Cardiac septum (tissue), 1 donor: Measurements from ENCODE around the gene MMP1. TPM values are rescaled to one million over a fixed set of nuclear protein-coding genes. Genes with fewer than 3 reads are reported as not detected.

ENCODE experiments used
- DNase-seq: peaks from one replicate; pipeline ENCODE4 v3.0.0-alpha.2; 2020; ENCODE audit warnings: low spot score
- intact Hi-C: fragments of 100-400 bp; cut with DNase I; formaldehyde crosslinking; loops from one replicate; pipeline ENCODE4 v1.14.0; 2022
- long read RNA-seq: library from polyadenylated mRNA; unstranded; transcript quantifications from one replicate; pipeline ENCODE4 v2.0.0, GENCODE V29; 2021
- total RNA-seq: library from RNA; stranded (reverse); fragmentation: NEBNext Ultra II Directional; extraction: Animal tissue kit (Norgen Biotek cat#: 25700); gene quantifications from one replicate; pipeline ENCODE4 v1.2.1, GENCODE V29; 2021
- donor health status: DM: no; HTN: no; CAD: no.

The MMP1 gene
- total RNA-seq = 0.11 TPM
- long read RNA-seq = 0 reads

GRCh38 chr11:102798012-102798746 is at the start of gene MMP1:
Gene MMP1 (minus strand): TSS chr11:102798160. CDS start chr11:102798092, 68 bp downstream.
- no peak for DNase-seq

GRCh38 chr11:102846292-102846691 is 48.3 kb upstream of the MMP1 start:
- DNase-seq = no peak
- intact Hi-C loops = no loop called here

More at GRCh38 chr11:102798012-102798746, at the start of gene MMP1:
- intact Hi-C loops = no loop called here

GRCh38 chr11:102843489-102843888 is 45.5 kb upstream of the MMP1 start, which contains the start of gene MMP3:
Gene MMP3 (minus strand): TSS chr11:102843609. CDS start chr11:102843546, 63 bp downstream.
- intact Hi-C loops = no loop called here
- DNase-seq = no peak

- DNase-seq = no peak
- intact Hi-C loops = no loop called here
These were observed 45.0 kb upstream of the MMP1 start for GRCh38 chr11:102842930-102843329.

GRCh38 chr11:102840018-102840417 is 42.1 kb upstream of the MMP1 start:
- no peak for DNase-seq
- intact Hi-C loops = no loop called here

- DNase-seq = no peak
- intact Hi-C loops = no loop called here
These were observed 39.7 kb upstream of the MMP1 start for GRCh38 chr11:102837646-102838045.

- DNase-seq = no peak
- intact Hi-C loops = no loop called here
These were observed 39.2 kb upstream of the MMP1 start for GRCh38 chr11:102837156-102837555.

GRCh38 chr11:102836290-102836875 is 38.4 kb upstream of the MMP1 start:
- no peak for DNase-seq
- intact Hi-C loops = no loop called here

GRCh38 chr11:102833731-102834130 is 35.8 kb upstream of the MMP1 start:
- no peak for DNase-seq
- intact Hi-C loops = no loop called here

GRCh38 chr11:102832612-102833011 is 34.7 kb upstream of the MMP1 start:
- intact Hi-C loops = no loop called here
- DNase-seq = no peak

- intact Hi-C loops = no loop called here
- peak; percentile 74 for DNase-seq
These were observed 33.8 kb upstream of the MMP1 start for GRCh38 chr11:102831489-102832440.

GRCh38 chr11:102831128-102831488 is 33.1 kb upstream of the MMP1 start:
- intact Hi-C loops = no loop called here

GRCh38 chr11:102830001-102830727 is 32.2 kb upstream of the MMP1 start:
- no peak for DNase-seq
- intact Hi-C loops = no loop called here

More at GRCh38 chr11:102831128-102831488, 33.1 kb upstream of the MMP1 start:
- DNase-seq = no peak

- intact Hi-C loops = no loop called here
- DNase-seq = no peak
These were observed 31.5 kb upstream of the MMP1 start for GRCh38 chr11:102829316-102830000.

- intact Hi-C loops = no loop called here
These were observed 26.6 kb upstream of the MMP1 start for GRCh38 chr11:102824556-102824955.

GRCh38 chr11:102819491-102819890 is 21.5 kb upstream of the MMP1 start:
- no peak for DNase-seq
- intact Hi-C loops = no loop called here

More at GRCh38 chr11:102824556-102824955, 26.6 kb upstream of the MMP1 start:
- DNase-seq = no peak

GRCh38 chr11:102813484-102813883 is 15.5 kb upstream of the MMP1 start:
- intact Hi-C loops = no loop called here
- DNase-seq = no peak

GRCh38 chr11:102812188-102812587 is 14.2 kb upstream of the MMP1 start:
- intact Hi-C loops = no loop called here
- no peak for DNase-seq
